Activated T-cell treated with anti-CD3 and anti-CD28 coated beads, Interleukin-2, amount 50 U/mL, for 72 hours (primary cell): ENCODE results near the gene STK26. TPM values are rescaled to one million over a fixed set of nuclear protein-coding genes. Genes with fewer than 3 reads are reported as not detected.
"Not testable (repeated sequence)": the region's sequence is repeated elsewhere in the genome, so short reads cannot be mapped to it uniquely, and the experiment has no call there.

Experiments used
- ATAC-seq, 2 donors: fragments of 150-1000 bp; cut with Tn5 transposase; replicated peaks in 1 of 2; 2 replicates each; pipeline ENCODE4 v1.10.0; 2021; ENCODE audit warnings: moderate library complexity in 2 of 2, mild to moderate bottlenecking in 1 of 2
- DNase-seq, 2 donors: peaks; one replicate each; pipeline ENCODE4 v3.0.0; 2021 to 2022; ENCODE audit warnings: mixed read lengths in 1 of 2
- H3K27ac Mint-ChIP-seq: one replicate; pipeline ENCODE4 v1.8.0; 2022; ENCODE audit warnings: mild to moderate bottlenecking, moderate library complexity, mixed read lengths
- H3K27me3 Mint-ChIP-seq: one replicate; pipeline ENCODE4 v1.8.0; 2022; ENCODE audit warnings: low read depth, mixed read lengths
- H3K36me3 Mint-ChIP-seq, 2 donors: one replicate each; pipeline ENCODE4 v1.8.0; 2022; ENCODE audit warnings: mixed read lengths in 2 of 2, mild to moderate bottlenecking in 1 of 2; ENCODE audit not compliant: insufficient read depth in 2 of 2
- H3K4me1 Mint-ChIP-seq: one replicate; pipeline ENCODE4 v1.8.0; 2022; ENCODE audit warnings: low read depth, mixed read lengths
- H3K4me3 Mint-ChIP-seq, 2 donors: one replicate each; pipeline ENCODE4 v1.8.0; 2022; ENCODE audit warnings: mild to moderate bottlenecking in 2 of 2, mixed read lengths in 2 of 2, moderate library complexity in 2 of 2
- H3K9me3 Mint-ChIP-seq, 2 donors: one replicate each; pipeline ENCODE4 v1.8.0; 2022; ENCODE audit warnings: mixed read lengths in 2 of 2
- total RNA-seq, 2 donors: library from RNA; stranded (reverse); gene quantifications; one replicate each; pipeline ENCODE4 v1.2.3, GENCODE V29; 2022

The STK26 gene
- total RNA-seq, 2 donors from 2014 or later = 57.9 to 73.4 TPM

DNA sequence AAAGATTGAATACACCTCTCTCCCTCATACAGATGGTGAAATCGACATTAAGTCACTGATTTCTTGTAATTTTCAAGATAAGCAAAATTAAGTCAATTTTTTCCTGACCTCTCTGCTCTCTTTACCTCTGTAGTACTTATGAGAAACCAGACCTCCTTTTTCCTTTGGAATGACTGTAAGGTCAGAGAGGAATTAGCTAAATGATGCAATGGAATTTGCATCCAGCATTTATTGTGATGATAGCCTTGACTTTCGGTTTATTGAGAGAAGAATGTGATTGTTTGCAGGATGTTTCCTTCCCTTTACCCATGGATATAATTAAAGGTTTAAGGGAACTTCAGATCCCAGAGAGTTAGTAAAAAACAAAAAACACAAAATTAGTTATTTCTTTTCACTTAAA is 22.4 kb downstream of the STK26 start:
- peaks cover 0 to 5% of the 10 kb centered on the region in 2 donors for H3K36me3 Mint-ChIP-seq
- no peak overlapping the region for H3K27ac Mint-ChIP-seq
- ATAC-seq (no peak), DNase-seq (no peak)
- H3K27me3 Mint-ChIP-seq = peaks cover 24% of the 10 kb centered on the region
- H3K4me3 Mint-ChIP-seq = no peak overlapping the region
- H3K9me3 Mint-ChIP-seq = no peaks in the 10 kb centered on the region
- H3K4me1 Mint-ChIP-seq = peaks cover 14% of the 10 kb centered on the region

DNA sequence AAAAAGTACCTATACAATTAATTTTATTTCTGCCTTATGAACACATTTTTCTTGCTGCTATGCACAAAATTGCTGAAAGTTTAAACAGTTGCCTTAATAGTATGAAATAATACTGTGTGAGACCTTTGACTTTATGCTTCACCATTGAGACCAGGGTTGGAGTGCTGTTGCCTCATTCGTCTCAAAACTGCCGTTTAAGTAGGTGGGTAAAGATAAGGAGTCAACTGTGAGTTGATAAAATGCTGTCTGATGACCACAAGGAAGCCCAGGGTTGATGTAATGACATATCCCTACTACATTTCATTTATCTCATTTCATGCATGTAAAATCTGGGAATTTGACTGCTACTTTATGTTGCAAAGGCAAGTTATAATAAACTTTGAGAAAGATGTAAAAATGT is 23.4 kb downstream of the STK26 start:
- no peaks in the 10 kb centered on the region for H3K9me3 Mint-ChIP-seq
- peaks cover 15% of the 10 kb centered on the region for H3K27me3 Mint-ChIP-seq
- no peak for ATAC-seq
- peaks cover 6% of the 10 kb centered on the region for H3K4me1 Mint-ChIP-seq
- DNase-seq = no peak
- no peak overlapping the region for H3K27ac Mint-ChIP-seq
- H3K4me3 Mint-ChIP-seq = no peak overlapping the region
- peaks cover 0 to 5% of the 10 kb centered on the region in 2 donors for H3K36me3 Mint-ChIP-seq

- H3K4me1 Mint-ChIP-seq, ATAC-seq, H3K4me3 Mint-ChIP-seq, H3K9me3 Mint-ChIP-seq, DNase-seq, H3K36me3 Mint-ChIP-seq, H3K27ac Mint-ChIP-seq: not testable (repeated sequence)
- peaks cover 21% of the 10 kb centered on the region for H3K27me3 Mint-ChIP-seq
These were observed 28.7 kb downstream of the STK26 start for GRCh38 chrX:132051778-132052177.

DNA sequence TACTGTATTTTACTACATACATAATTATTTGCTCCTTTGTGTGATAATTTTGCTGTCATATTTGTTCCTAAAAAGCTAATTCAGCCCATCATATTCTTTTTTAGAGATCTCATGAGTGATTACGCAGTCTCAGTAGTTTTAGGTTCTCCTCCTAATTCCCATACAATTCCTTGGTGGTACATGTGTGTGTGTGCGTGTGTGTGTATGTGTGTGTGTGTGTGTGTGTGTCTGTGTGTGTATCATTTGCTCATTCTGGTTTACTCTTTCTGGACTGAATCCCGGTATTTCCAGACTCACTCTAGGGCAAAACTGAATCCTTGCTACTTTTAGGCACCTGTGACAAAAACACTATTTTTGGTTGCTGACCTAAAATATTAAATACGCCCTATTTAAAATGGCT is 34.9 kb downstream of the STK26 start:
- Mint-ChIP-seq H3K4me3 (no peak overlapping the region), H3K27ac (no peak overlapping the region)

GRCh38 chrX:132058975-132059374 is 35.9 kb downstream of the STK26 start:
- Mint-ChIP-seq H3K4me3 (no peak overlapping the region), H3K9me3 (no peaks in the 10 kb centered on the region), H3K27ac (no peak overlapping the region), H3K4me1 (peaks cover 13% of the 10 kb centered on the region), H3K27me3 (peaks cover 32% of the 10 kb centered on the region), H3K36me3 (peaks cover 0 to 1% of the 10 kb centered on the region in 2 donors)
- DNase-seq (no peak), ATAC-seq (peak; percentile 60 to 76)

More for the DNA sequence above, 34.9 kb downstream of the STK26 start:
- ATAC-seq (no peak), DNase-seq (no peak)
- Mint-ChIP-seq H3K27me3 (peaks cover 35% of the 10 kb centered on the region), H3K4me1 (peaks cover 13% of the 10 kb centered on the region), H3K9me3 (no peaks in the 10 kb centered on the region), H3K36me3 (peaks cover 0 to 1% of the 10 kb centered on the region in 2 donors)

DNA sequence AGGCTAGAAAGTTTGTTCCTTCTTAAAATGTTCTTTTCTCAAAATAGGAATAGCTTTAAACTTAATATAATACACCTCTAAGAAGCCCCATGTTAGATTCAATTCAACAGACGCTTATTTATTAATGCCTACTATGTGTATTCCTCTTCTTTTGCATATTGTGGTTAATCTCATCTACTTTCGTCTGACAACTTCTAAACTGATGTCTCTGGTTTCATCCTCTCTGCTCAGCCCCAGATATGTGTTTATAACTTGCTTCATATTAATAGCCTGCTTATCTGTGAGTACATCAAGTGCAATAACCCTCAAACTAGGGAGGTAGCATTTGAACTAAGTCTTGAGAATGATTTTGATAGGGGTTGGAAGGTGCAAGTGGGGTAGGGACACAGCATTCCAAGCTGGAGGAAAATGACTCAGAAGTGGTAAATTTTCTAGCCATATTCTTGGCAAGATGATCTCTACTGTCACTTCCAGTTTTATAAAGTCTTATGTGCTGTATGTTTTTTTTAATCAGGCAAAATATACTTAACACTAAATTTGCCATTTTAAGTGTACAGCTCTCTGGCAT is 37.0 kb downstream of the STK26 start:
- Mint-ChIP-seq H3K27ac (peak overlapping the region; percentile 75), H3K36me3 (peaks cover 0 to 1% of the 10 kb centered on the region in 2 donors), H3K9me3 (no peaks in the 10 kb centered on the region), H3K4me1 (peaks cover 13% of the 10 kb centered on the region), H3K27me3 (peaks cover 32% of the 10 kb centered on the region), H3K4me3 (no peak overlapping the region)
- ATAC-seq (no peak), DNase-seq (no peak)

DNA sequence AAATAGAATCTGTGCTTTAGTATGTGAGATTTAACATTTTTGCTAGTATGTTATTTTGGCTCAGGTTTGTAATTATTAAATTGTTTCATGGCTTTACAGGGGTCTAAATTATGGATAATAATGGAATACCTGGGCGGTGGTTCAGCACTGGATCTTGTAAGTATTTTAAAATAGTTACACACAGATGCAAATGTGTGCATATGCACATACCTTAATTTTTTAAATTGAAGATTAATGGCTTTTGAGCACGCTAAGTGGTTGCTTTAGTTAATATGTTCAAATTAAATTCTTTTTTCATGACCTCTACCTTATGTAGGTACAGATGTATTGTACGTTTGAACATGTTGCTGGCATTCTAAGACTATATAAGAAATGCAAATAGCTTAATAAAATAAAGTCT is 40.2 kb downstream of the STK26 start:
- Mint-ChIP-seq H3K27ac (no peak overlapping the region), H3K27me3 (peaks cover 26% of the 10 kb centered on the region), H3K9me3 (no peaks in the 10 kb centered on the region), H3K4me3 (no peak overlapping the region), H3K4me1 (no peaks in the 10 kb centered on the region), H3K36me3 (peaks cover 0 to 1% of the 10 kb centered on the region in 2 donors)
- DNase-seq (no peak), ATAC-seq (no peak)

GRCh38 chrX:132063862-132064261 is 40.8 kb downstream of the STK26 start:
- DNase-seq = no peak
- ATAC-seq = no peak
- Mint-ChIP-seq H3K36me3 (peaks cover 0 to 3% of the 10 kb centered on the region in 2 donors), H3K4me3 (no peak overlapping the region), H3K4me1 (no peaks in the 10 kb centered on the region), H3K27ac (no peak overlapping the region), H3K9me3 (no peaks in the 10 kb centered on the region), H3K27me3 (peaks cover 26% of the 10 kb centered on the region)

GRCh38 chrX:132068405-132068804 is 45.3 kb downstream of the STK26 start:
- Mint-ChIP-seq H3K4me1 (no peaks in the 10 kb centered on the region), H3K4me3 (no peak overlapping the region), H3K27me3 (no peaks in the 10 kb centered on the region), H3K27ac (no peak overlapping the region), H3K9me3 (no peaks in the 10 kb centered on the region), H3K36me3 (peaks cover 0 to 7% of the 10 kb centered on the region in 2 donors)
- no peak for DNase-seq
- ATAC-seq = no peak

DNA sequence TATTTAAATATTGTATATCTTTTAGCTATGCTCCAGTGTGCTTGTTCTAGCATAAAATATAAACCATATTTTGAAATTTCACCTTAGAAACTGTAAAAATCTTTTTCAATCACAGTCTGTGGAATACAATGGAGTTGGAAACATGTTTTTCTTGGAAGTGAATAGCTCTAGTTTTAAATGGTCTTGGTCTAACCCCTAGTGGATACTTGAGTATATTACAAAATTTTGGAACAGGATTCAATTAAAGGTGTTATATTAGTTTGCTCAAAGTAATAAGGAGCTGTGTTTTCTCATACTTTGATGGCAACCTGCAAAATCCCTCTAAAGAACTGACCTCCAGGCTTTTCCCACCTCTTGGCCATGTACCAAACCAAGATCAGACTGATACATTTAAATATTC is 48.2 kb downstream of the STK26 start:
- Mint-ChIP-seq H3K27ac (no peak overlapping the region), H3K27me3 (no peaks in the 10 kb centered on the region)
- ATAC-seq = no peak

DNA sequence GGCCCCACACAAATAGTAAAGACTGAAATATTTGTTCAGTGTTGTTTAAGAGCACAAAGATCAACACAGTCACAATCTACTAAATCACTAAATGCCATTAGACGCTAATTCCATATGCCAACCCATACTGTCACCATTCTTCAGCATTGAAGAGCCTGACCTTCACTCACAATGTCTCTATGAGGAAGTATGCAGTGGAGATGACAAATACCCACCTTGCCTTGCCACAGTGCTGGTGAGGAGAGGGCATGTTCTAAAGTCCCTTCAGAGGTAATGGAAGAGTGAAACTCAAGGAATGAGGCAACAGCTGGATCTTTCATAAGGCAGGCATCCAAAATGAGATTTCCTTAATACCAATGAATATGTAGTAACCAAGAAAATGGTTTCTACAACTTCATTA is 54.3 kb downstream of the STK26 start:
- Mint-ChIP-seq H3K9me3 (no peaks in the 10 kb centered on the region), H3K27me3 (peaks cover 12% of the 10 kb centered on the region), H3K4me3 (no peak overlapping the region), H3K4me1 (no peaks in the 10 kb centered on the region), H3K36me3 (peaks cover 0 to 2% of the 10 kb centered on the region in 2 donors), H3K27ac (no peak overlapping the region)
- DNase-seq (no peak), ATAC-seq (no peak)

More for the DNA sequence above, 48.2 kb downstream of the STK26 start:
- peaks cover 0 to 7% of the 10 kb centered on the region in 2 donors for H3K36me3 Mint-ChIP-seq
- H3K4me3 Mint-ChIP-seq = no peak overlapping the region
- no peaks in the 10 kb centered on the region for H3K9me3 Mint-ChIP-seq
- no peak for DNase-seq
- no peaks in the 10 kb centered on the region for H3K4me1 Mint-ChIP-seq

- peaks cover 17% of the 10 kb centered on the region for H3K27me3 Mint-ChIP-seq
- no peak for DNase-seq
- no peak for ATAC-seq
- H3K9me3 Mint-ChIP-seq = no peaks in the 10 kb centered on the region
- H3K4me1 Mint-ChIP-seq = no peaks in the 10 kb centered on the region
- H3K36me3 Mint-ChIP-seq = peaks cover 0 to 2% of the 10 kb centered on the region in 2 donors
- no peak overlapping the region for H3K4me3 Mint-ChIP-seq
- H3K27ac Mint-ChIP-seq = no peak overlapping the region
These were observed 54.8 kb downstream of the STK26 start for GRCh38 chrX:132077912-132078311.

DNA sequence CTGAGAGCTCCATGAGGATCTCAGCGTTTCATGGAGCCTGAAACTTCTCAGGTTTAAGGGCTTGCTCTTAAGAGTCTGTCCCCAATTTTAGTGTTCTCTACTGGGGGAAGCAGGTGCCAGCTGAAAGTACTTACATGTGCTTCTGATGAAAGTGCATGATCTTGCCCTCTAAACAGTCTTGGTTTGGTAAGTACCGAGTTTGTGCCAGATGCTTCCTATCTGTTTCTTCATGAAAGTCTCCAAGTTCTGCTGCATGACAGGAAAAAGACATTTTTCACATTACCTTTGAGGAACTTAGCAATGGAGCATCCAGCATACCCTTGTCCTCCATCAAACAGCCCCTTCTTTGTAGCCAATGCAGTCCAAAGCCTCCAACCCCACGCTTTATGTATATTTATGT is 62.7 kb downstream of the STK26 start:
- ATAC-seq (no peak), DNase-seq (no peak)
- H3K9me3 Mint-ChIP-seq = no peaks in the 10 kb centered on the region
- H3K27me3 Mint-ChIP-seq = peaks cover 53% of the 10 kb centered on the region
- H3K27ac Mint-ChIP-seq = no peak overlapping the region
- peaks cover 9% of the 10 kb centered on the region for H3K4me1 Mint-ChIP-seq
- no peaks in the 10 kb centered on the region for H3K36me3 Mint-ChIP-seq
- no peak overlapping the region for H3K4me3 Mint-ChIP-seq

DNA sequence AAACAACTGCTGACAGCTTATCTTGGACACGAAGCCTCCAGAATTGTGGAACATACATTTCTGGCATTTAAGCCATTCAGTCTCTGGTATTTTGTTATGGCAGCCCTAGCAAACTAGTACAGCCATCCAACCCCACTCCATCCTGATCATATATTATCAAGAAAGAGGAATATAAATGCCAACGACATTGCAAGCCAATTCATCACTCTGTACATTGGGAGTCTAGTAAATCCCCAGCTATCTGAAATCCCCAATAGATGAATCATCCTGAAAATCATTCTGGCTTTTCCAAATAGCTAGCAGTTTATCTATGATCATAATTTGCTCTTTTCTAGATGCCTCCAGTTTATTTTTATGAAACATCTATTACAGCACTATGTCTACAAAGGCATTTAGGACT is 63.6 kb downstream of the STK26 start:
- peaks cover 14% of the 10 kb centered on the region for H3K4me1 Mint-ChIP-seq
- H3K9me3 Mint-ChIP-seq = no peaks in the 10 kb centered on the region
- DNase-seq (no peak), ATAC-seq (no peak)
- no peaks in the 10 kb centered on the region for H3K36me3 Mint-ChIP-seq
- H3K27ac Mint-ChIP-seq = no peak overlapping the region
- H3K27me3 Mint-ChIP-seq = peaks cover 60% of the 10 kb centered on the region
- H3K4me3 Mint-ChIP-seq = no peak overlapping the region
